ENCODE results near the gene R3HDM4.

The R3HDM4 gene

GRCh38 chr19:947707-948539 lies 34.9 kb upstream of the R3HDM4 start:
- in situ Hi-C loops (cut with HindIII; ENCODE audit: low sequenced_read_pairs): no loop called here

DNA sequence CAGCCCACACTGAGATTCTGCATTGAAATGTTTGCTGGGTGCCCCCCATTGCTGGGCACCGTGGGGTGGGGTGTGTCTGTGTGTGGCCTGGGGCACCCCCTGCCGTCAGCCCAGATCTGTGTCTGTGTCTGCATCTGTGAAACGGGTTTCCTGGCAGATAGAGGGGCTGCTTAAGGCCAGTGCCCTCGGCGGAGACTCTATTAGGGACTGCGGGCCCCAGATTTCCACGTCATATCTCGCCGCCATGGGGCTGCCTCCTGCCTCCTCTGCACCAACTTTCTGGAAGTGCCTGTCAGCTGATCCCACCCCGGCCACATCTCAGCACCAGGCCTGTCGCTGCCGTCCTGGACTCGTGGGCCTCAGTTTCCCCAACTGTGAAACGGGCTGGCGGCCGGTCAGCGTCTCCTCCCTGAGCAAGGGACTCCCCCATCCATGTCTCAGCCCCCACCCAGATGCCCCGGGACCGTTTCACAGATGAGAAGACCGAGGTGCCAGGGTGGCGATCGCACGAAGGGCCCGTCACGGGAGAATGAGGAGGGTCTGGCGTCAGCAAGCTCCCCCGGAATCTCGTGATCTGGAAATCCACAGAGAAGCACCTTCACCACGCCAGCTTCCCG lies 34.2 kb upstream of the R3HDM4 start:
- in situ Hi-C loops (cut with HindIII; ENCODE audit: low sequenced_read_pairs): no loop called here

DNA sequence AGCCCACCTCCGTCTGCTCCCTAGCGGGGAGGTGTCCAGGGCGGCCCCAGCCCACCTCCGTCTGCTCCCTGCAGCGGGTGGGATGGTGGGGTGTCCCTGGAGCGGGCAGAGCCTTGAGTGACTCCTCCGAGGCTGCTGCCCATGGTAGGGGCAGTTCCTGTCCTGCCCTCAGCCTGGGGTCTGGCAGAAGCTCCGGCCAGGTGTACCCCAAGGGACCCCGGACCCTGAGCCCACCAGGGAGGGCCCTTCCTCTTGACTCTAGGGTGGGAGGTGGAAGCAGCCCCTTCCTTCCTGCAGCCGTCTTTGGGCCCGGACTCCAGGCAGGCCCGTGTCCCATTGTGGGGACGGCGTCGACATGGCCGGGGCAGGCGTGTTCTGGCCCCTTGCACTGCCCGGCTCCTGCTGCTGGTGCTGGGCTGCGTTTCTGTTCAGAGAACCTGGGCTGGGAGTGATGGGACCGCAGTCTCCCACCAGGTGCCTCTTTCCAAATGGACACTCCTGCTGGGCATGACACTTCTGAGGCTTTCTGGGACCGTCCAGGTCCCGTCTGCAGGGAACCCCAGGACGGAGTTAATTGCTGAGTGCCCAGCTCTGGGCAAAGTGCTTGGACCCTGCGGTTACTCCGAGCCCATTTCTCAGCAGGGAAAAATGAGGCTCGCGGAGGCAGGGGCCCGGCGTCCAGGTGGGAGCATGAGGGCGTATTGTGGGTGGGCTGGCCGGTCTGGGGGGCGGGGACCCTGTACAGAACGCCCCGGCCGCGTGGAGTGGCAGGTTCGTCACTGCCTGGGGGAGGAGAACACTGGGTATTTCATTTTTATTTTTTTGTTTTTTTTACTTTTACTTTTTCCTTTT lies 32.6 kb upstream of the R3HDM4 start:
- in situ Hi-C loops (cut with HindIII; ENCODE audit: low sequenced_read_pairs): no loop called here

GRCh38 chr19:944663-945241 lies 31.7 kb upstream of the R3HDM4 start:
- in situ Hi-C loops (cut with HindIII; ENCODE audit: low sequenced_read_pairs): no loop called here

GRCh38 chr19:944171-944567 lies 31.1 kb upstream of the R3HDM4 start:
- in situ Hi-C loops (cut with HindIII; ENCODE audit: low sequenced_read_pairs): no loop called here

- in situ Hi-C loops (cut with HindIII; ENCODE audit: low sequenced_read_pairs): no loop called here
Measured at GRCh38 chr19:943551-944170, 30.6 kb upstream of the R3HDM4 start.

GRCh38 chr19:942133-942645 lies 29.2 kb upstream of the R3HDM4 start:
- in situ Hi-C loops (cut with HindIII; ENCODE audit: low sequenced_read_pairs): no loop called here

- in situ Hi-C loops (cut with HindIII; ENCODE audit: low sequenced_read_pairs): no loop called here
Measured at GRCh38 chr19:941292-942132, 28.5 kb upstream of the R3HDM4 start.

GRCh38 chr19:940591-941291 lies 27.7 kb upstream of the R3HDM4 start:
- in situ Hi-C loops (cut with HindIII; ENCODE audit: low sequenced_read_pairs): no loop called here

DNA sequence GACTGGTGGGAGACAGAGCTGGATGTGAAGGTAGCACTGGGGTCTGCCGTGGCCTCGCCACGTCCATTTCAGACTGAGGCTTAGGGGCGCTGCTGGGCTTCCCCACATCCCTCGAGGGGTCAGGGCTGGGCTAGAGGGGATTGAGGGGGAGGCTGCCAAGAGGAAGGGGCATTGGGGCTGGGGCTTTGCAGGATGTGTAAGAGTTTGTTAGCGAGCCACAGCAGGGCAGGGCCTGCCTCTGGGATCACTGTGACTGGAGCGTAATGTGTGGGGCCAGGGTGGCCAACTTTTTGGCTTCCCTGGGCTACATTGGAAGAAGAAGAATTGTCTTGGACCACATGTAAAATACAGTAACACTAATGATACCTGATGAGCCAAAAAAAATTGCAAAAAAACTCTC lies 26.9 kb upstream of the R3HDM4 start:
- in situ Hi-C loops (cut with HindIII; ENCODE audit: low sequenced_read_pairs): no loop called here

GRCh38 chr19:939439-939838 lies 26.4 kb upstream of the R3HDM4 start:
- in situ Hi-C loops (cut with HindIII; ENCODE audit: low sequenced_read_pairs): no loop called here

DNA sequence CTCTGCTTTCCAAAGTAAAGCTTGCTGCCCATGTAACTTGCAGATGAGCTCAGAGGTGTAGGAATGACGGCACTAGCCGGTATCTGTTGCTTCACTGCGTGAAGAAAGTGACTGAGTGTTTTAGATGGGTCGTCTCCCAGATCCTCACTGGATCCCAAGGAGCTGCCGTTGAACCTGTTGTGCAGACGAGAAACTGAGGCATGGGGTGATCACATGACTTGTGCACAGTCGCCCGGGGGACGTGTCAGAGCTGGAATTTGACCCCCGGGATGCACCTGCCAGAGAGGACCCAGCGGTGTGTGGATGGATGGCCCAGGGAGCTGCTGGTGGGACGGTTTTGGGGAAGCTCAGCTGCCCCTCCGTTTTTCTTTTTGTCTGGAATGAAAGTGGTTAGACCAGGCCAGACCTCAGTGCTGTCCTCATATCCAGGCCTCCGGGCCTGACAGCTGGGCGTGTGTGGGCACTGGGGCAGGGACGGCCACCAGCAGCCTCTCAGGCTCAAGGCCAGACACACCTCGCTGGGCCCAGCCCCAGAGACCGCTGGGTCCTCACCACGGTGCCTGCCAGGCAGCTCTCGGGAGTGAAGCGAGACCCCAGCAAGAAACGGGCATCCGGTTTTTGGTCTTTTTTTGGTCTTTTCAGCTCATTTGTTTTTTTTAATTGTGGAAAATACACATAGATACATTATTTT lies 25.4 kb upstream of the R3HDM4 start:
- in situ Hi-C loops (cut with HindIII; ENCODE audit: low sequenced_read_pairs): no loop called here

GRCh38 chr19:937259-937694 lies 24.3 kb upstream of the R3HDM4 start:
- in situ Hi-C loops (cut with HindIII; ENCODE audit: low sequenced_read_pairs): no loop called here

DNA sequence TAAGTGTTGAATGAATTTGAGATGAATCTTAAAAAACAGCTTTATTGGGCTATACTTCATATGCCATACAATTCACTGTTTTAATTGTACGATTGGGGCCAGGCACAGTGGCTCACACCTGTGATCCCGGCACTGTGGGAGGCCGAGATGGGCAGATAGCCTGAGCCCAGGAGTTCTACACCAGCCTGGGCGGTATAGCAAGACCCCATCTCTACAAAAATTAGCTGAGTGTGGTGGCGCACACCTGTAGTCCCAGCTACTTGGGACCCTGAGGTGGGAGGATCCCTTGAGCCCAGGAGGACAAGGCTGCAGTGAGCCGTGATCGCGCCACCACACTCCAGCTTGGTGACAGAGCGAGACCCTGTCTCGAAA lies 23.1 kb upstream of the R3HDM4 start:
- in situ Hi-C loops (cut with HindIII; ENCODE audit: low sequenced_read_pairs): no loop called here

DNA sequence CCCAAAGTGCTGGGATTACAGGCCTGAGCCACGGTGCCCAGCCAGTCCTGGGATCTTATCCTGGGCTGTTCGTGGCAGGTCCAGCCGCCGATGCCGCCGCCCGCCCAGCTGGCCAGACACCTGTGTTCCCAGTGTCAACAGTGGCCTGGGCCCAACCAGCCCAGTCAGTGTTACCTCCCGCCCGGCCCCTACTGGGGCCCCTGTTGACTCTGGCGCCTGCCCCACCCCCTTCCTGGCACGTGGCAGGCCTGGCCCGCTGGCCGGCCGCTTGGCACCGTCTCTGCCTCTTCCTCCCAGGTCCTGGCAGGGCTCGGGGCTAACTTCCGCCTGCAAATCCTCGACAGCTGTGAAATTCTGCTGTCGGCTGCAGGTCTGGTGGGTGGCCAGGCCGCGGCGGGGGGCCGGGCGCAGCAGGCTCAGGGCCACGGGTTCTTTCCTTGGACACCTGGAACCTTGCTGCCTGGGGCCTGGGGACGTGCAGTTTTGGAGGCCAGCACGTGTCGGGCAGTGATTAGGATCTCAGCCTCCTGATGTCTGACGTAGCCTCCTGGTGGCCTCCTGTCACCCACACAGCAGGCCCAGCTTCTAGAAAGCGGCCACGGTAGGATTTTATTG lies 22.0 kb upstream of the R3HDM4 start:
- in situ Hi-C loops (cut with HindIII; ENCODE audit: low sequenced_read_pairs): no loop called here

GRCh38 chr19:934197-934840 lies 21.3 kb upstream of the R3HDM4 start:
- in situ Hi-C loops (cut with HindIII; ENCODE audit: low sequenced_read_pairs): no loop called here

DNA sequence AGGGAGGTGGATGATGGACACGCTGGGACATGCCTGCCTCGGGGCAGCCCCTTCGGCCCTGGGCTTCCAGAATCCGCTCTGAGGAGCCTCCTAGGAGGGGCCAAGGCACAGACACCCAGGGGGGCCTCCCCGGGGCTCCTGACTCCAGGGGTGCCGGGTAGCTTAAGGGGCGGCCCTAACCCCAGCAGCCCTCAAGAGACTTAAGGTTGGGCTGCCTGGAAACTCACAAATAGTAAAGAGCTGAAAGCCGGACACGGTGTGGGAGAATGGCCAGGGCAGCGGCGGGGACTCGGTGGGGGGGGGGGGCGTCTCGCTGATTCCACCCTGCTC lies 20.5 kb upstream of the R3HDM4 start:
- in situ Hi-C loops (cut with HindIII; ENCODE audit: low sequenced_read_pairs): no loop called here
